Fibroblast of villous mesenchyme (primary cell): ENCODE results near the gene FGF14. TPM values are rescaled to one million over a fixed set of nuclear protein-coding genes. Genes with fewer than 3 reads are reported as not detected.

ENCODE experiments used
- DNase-seq: peaks from one replicate; pipeline ENCODE4 v3.0.0-alpha.2; 2010; ENCODE audit warnings: low read depth
- H3K4me3 ChIP-seq: 2 replicates; pipeline ENCODE4 v1.5.1; 2011; ENCODE audit warnings: low read depth, mild to moderate bottlenecking, low read length
- total RNA-seq: library from RNA; depleted of rRNA; stranded (reverse); fragments of >200 nt; gene quantifications from 2 replicates; pipeline ENCODE4 v1.2.3, GENCODE V29; 2012
- TF ChIP-seq, protein P1 (sequence below): IDR thresholded peaks from 2 replicates; pipeline ENCODE4 v1.5.1; 2012; ENCODE audit warnings: low read depth, mild to moderate bottlenecking, low read length; ENCODE audit not compliant: insufficient read depth

The FGF14 gene
- total RNA-seq, 1 donor: under 0.01 TPM

GRCh38 chr13:102311419-102311796 lies 90.4 kb downstream of the FGF14 start:
- no peak overlapping the region for H3K4me3 ChIP-seq
- TF ChIP-seq, protein P1, sequence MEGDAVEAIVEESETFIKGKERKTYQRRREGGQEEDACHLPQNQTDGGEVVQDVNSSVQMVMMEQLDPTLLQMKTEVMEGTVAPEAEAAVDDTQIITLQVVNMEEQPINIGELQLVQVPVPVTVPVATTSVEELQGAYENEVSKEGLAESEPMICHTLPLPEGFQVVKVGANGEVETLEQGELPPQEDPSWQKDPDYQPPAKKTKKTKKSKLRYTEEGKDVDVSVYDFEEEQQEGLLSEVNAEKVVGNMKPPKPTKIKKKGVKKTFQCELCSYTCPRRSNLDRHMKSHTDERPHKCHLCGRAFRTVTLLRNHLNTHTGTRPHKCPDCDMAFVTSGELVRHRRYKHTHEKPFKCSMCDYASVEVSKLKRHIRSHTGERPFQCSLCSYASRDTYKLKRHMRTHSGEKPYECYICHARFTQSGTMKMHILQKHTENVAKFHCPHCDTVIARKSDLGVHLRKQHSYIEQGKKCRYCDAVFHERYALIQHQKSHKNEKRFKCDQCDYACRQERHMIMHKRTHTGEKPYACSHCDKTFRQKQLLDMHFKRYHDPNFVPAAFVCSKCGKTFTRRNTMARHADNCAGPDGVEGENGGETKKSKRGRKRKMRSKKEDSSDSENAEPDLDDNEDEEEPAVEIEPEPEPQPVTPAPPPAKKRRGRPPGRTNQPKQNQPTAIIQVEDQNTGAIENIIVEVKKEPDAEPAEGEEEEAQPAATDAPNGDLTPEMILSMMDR: no peak

DNA sequence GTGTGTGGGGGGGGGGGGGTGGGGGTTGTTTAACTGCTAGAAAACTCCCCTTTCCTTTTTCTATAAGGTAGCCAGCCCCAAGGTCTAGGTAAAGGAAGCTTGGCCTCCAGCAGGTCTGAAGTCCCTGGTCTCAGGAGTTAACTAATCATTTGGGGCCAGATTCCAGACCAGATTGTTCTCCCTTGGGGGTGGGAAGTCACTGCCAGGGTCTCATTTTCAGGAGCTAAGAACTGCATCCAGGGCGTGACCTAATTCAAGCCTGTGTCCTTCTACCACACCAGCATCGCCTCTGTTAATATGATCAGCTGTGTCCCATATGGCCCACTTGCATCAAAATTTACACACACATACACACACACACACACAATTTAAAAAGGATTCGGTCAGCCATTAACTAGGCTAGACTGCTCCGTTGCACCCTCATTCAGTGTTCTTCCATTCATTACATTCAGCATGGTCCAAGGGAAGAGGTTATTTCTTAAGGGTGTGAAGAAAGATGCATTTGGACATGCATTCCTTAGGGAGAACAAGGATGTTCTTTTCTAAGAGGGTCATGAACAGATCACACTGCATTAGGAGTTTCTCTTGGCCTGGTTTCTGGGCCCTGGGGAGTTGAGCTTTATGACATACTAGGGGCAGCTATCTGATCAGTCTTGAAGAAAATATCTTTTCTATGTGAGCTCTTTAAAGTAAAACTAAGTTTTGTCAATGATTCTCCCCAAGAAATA lies 91.0 kb downstream of the FGF14 start:
- no peak for DNase-seq
- TF ChIP-seq, protein P1: no peak
- no peak overlapping the region for H3K4me3 ChIP-seq

More at GRCh38 chr13:102311419-102311796, 90.4 kb downstream of the FGF14 start:
- DNase-seq: no peak

DNA sequence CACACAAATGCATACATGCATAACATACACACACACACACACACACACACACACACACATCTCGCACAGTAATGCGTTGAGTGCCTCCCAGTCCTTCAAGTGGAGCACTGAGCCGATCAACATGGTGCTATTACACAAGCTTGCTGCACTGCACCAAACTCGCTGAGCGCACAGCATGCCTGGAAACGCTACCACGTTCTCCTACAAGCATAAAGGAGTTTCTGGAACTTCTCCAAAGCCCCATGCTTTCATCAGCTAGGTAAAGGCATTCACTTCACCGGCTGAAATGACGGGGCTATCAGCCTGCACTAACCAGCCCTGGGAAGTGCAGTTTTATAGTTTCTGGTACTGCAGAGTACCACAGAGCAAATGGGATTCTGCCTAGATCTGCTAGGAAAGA lies 92.7 kb downstream of the FGF14 start:
- DNase-seq: no peak
- H3K4me3 ChIP-seq: no peak overlapping the region
- TF ChIP-seq, protein P1: no peak

DNA sequence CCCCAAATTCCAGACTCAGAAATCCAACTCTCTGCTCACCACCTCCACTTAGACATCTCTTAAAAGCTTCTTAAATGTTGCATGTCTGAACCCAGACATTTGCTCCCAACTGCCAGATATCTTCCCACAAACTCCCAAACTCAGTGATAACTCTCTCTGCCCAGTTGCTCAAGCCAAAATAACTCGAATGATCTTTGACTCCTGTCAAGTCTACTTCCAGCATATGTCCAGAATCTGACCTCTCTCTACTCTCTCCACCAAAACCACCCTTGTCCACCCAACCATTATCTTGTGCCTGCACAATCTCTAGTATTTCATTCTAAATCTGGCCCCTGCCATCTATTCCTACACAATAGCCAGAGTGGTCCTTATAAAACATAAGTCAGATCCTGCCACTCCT lies 99.3 kb downstream of the FGF14 start:
- TF ChIP-seq, protein P1: no peak

DNA sequence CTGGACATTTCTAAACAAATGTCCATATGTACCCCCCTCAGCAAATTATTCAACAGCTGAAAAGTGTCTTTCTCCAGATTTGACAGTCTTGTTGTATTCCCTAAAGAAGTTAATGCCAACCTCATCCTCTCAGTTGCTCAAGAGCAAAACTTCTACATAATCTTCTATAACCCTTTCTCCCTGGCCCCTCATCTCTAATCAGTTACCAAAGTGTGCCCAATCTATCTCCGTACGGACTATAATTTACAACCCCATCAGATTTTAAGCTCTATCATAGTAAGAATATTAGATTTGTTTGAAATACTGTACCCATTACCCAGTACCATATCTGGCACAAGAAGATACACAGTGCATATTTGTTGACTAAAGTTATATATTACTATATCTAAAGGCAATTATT lies 101.5 kb downstream of the FGF14 start:
- TF ChIP-seq, protein P1: no peak
- H3K4me3 ChIP-seq: no peak overlapping the region
- no peak for DNase-seq

More for the DNA sequence above, 99.3 kb downstream of the FGF14 start:
- DNase-seq: no peak
- H3K4me3 ChIP-seq: no peak overlapping the region

GRCh38 chr13:102299366-102299765 lies 102.5 kb downstream of the FGF14 start:
- no peak for DNase-seq
- no peak overlapping the region for H3K4me3 ChIP-seq
- TF ChIP-seq, protein P1: no peak

- DNase-seq: no peak
- H3K4me3 ChIP-seq: no peak overlapping the region
- TF ChIP-seq, protein P1: no peak
Observed at GRCh38 chr13:102298051-102298450, 103.8 kb downstream of the FGF14 start.
